Gastroesophageal sphincter (tissue), 3 donors: ENCODE measurements around the gene TET3.

Source experiments
- CTCF ChIP-seq, 4 experiments: fragments of 200-600 bp in 2 of 4; fragments of 450-650 bp in 2 of 4; sonication (generic) in 1 of 4; IDR thresholded peaks; one replicate each; pipeline ENCODE4 v1.5.1; 2017 to 2019; ENCODE audit warnings: antibody characterized with exemption in 4 of 4, mild to moderate bottlenecking in 2 of 4, moderate library complexity in 2 of 4
- EP300 ChIP-seq: sonication (generic); formaldehyde crosslinking; IDR thresholded peaks from one replicate; pipeline ENCODE4 v1.6.1; 2017; ENCODE audit warnings: antibody characterized with exemption, mild to moderate bottlenecking
- POLR2A ChIP-seq, 2 donors: fragments of 450-650 bp; IDR thresholded peaks; one replicate each; pipeline ENCODE4 v1.6.1; 2017; ENCODE audit warnings: antibody characterized with exemption in 2 of 2, mild to moderate bottlenecking in 2 of 2, moderate library complexity in 1 of 2
- POLR2AphosphoS5 ChIP-seq: sonication (generic); formaldehyde crosslinking; IDR thresholded peaks from one replicate; pipeline ENCODE4 v1.6.1; 2017; ENCODE audit warnings: antibody characterized with exemption

- TF ChIP-seq POLR2A (IDR thresholded peaks at IDR 0.05) (no peak), POLR2AphosphoS5 (no peak), CTCF (IDR thresholded peaks at IDR 0.05) (no peak), EP300 (no peak)
Measured at GRCh38 chr2:73994178-73994831, 9.6 kb downstream of the TET3 start.
